Thoracic aorta (tissue), 2 donors: ENCODE data around the gene FER1L5. TPM values are rescaled to one million over a fixed set of nuclear protein-coding genes. Genes with fewer than 3 reads are reported as not detected.

ENCODE experiments used
- ATAC-seq: fragments of 150-250 bp; one replicate; pipeline ENCODE4 v1.8.0; 2017; ENCODE audit warnings: low read depth; ENCODE audit not compliant: insufficient number of reproducible peaks, low FRiP score
- DNase-seq: peaks from one replicate; pipeline ENCODE4 v3.0.0-alpha.2; 2020; ENCODE audit warnings: low spot score
- H3K27ac ChIP-seq, 2 donors: fragments of 200-600 bp; sonication (generic); 1 replicate in 1 of 2; 2 replicates in 1 of 2; pipeline ENCODE4 v1.5.1; 2016; ENCODE audit warnings: mild to moderate bottlenecking in 2 of 2, moderate library complexity in 2 of 2
- H3K27me3 ChIP-seq: fragments of 200-600 bp; sonication (generic); replicated peaks from 2 replicates; pipeline ENCODE4 v1.6.0; 2016; ENCODE audit warnings: mild to moderate bottlenecking; ENCODE audit not compliant: insufficient read depth
- H3K36me3 ChIP-seq: fragments of 200-600 bp; sonication (generic); one replicate; pipeline ENCODE4 v1.5.1; 2016
- H3K4me1 ChIP-seq, 2 donors: fragments of 200-600 bp; sonication (generic); 1 replicate in 1 of 2; 2 replicates in 1 of 2; pipeline versions ENCODE4 v1.5.1 to v1.6.0; 2016; ENCODE audit warnings: low read depth in 2 of 2, mild to moderate bottlenecking in 1 of 2; ENCODE audit not compliant: control insufficient read depth in 1 of 2
- H3K4me3 ChIP-seq: fragments of 200-600 bp; sonication (generic); 2 replicates; pipeline ENCODE4 v1.5.1; 2016; ENCODE audit warnings: mild to moderate bottlenecking
- H3K9me3 ChIP-seq: fragments of 200-600 bp; sonication (generic); 2 replicates; pipeline ENCODE4 v1.5.1; 2016
- total RNA-seq, 2 donors: library from RNA; depleted of rRNA; stranded (reverse); fragments of >200 nt; gene quantifications; one replicate each; pipeline versions ENCODE4 v1.1.0 to v1.2.3, GENCODE V29; 2016
- TF ChIP-seq, protein P1 (sequence below): fragments of 200-600 bp; sonication (generic); IDR thresholded peaks from one replicate; pipeline ENCODE4 v1.5.1; 2019; ENCODE audit warnings: antibody characterized with exemption

The FER1L5 gene
- total RNA-seq, 2 donors from 2014 or later = not detected

DNA sequence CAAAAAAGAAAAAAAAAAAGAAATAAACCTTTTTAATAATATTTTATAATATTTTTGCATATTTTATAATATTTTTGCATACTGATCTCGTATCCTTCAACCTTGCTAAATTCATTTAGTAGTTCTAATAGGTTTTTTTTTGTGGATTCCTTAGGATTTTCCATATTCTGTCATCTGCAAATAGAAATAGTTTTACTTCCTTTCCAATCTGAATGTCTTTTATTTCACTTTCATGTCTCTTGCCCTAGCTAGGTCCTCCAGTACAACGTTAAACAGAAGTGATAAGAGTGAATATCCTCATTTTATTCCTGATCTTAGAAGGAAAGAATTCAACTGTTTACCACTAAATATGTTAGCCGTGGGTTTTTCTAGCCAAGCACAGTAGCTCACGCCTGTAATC, 83.6 kb downstream of the FER1L5 start:
- H3K4me1 ChIP-seq = no peaks in the 10 kb centered on the region
- ATAC-seq = no peak
- H3K27me3 ChIP-seq = no peaks in the 10 kb centered on the region
- DNase-seq = no peak
- no peak overlapping the region for H3K27ac ChIP-seq
- H3K9me3 ChIP-seq = no peaks in the 10 kb centered on the region
- TF ChIP-seq, protein P1, sequence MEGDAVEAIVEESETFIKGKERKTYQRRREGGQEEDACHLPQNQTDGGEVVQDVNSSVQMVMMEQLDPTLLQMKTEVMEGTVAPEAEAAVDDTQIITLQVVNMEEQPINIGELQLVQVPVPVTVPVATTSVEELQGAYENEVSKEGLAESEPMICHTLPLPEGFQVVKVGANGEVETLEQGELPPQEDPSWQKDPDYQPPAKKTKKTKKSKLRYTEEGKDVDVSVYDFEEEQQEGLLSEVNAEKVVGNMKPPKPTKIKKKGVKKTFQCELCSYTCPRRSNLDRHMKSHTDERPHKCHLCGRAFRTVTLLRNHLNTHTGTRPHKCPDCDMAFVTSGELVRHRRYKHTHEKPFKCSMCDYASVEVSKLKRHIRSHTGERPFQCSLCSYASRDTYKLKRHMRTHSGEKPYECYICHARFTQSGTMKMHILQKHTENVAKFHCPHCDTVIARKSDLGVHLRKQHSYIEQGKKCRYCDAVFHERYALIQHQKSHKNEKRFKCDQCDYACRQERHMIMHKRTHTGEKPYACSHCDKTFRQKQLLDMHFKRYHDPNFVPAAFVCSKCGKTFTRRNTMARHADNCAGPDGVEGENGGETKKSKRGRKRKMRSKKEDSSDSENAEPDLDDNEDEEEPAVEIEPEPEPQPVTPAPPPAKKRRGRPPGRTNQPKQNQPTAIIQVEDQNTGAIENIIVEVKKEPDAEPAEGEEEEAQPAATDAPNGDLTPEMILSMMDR = no peak
- no peak overlapping the region for H3K4me3 ChIP-seq
- peaks cover 22% of the 10 kb centered on the region for H3K36me3 ChIP-seq

DNA sequence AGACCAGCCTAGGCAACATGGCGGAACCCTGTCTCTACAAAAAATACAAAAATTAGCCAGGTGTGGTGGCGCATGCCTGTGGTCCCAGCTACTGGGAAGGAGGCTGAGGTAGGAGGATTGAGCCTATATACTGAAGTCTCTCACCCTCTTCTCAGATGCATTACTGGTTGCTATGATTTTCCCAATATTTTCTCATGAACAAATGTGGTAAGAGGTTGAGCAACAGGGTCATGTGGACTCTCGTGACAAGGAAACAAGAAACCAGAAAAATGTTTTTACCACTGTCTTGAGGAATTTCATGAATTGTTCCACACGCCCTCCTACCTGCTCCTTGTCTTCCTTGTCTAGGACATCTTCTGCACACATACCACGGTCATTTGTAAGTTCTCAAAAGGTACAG, 84.9 kb downstream of the FER1L5 start:
- TF ChIP-seq, protein P1 = no peak
- DNase-seq (no peak), ATAC-seq (no peak)
- H3K27ac ChIP-seq = no peak overlapping the region
- no peaks in the 10 kb centered on the region for H3K9me3 ChIP-seq
- H3K4me3 ChIP-seq = no peak overlapping the region
- H3K27me3 ChIP-seq = no peaks in the 10 kb centered on the region
- peaks cover 34% of the 10 kb centered on the region for H3K36me3 ChIP-seq
- H3K4me1 ChIP-seq = no peaks in the 10 kb centered on the region

DNA sequence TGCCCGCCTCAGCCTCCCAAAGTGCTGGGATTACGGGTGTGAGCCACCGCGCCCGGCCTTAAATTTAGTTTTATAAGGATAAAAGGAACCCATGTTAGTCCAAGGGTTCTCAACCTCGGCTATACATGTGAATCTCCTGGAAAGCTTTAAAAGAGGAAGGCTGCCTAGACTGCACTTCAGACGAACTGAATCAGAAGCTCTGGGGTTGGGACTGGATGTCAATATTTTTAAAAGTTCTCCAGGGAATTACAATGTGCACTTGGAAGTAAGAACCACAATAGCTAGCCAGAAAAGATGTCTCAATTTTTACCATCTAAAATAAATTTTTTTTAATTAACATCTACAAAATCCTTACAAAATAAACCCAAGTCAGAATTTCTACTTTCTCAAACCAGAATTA, 87.2 kb downstream of the FER1L5 start:
- TF ChIP-seq, protein P1 = no peak
- DNase-seq = no peak
- Histone ChIP-seq H3K36me3 (peaks cover 50% of the 10 kb centered on the region), H3K27ac (no peak overlapping the region), H3K9me3 (no peaks in the 10 kb centered on the region), H3K27me3 (no peaks in the 10 kb centered on the region), H3K4me1 (peaks cover 0 to 5% of the 10 kb centered on the region in 2 donors), H3K4me3 (no peak overlapping the region)
- ATAC-seq = no peak

DNA sequence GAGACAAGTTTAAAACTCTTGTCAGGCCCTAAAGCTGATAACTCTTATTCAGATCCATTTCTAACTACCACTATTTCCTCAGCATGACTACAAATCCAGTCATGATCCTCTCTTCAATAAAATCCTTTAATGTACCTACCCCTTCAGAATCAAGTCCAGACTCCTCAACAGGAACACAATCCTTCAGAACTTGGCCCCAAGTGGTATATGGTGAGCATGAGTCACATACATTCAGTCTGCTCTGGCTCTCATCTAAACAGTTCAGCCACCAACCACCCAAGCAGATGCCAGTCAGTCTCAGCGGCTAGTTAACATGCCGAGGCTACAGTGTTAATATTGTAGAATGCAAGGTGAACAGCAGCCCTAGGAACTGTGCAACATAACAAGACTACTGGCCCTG, 87.6 kb downstream of the FER1L5 start:
- Histone ChIP-seq H3K4me3 (no peak overlapping the region), H3K9me3 (no peaks in the 10 kb centered on the region), H3K27ac (no peak overlapping the region), H3K4me1 (peaks cover 0 to 9% of the 10 kb centered on the region in 2 donors), H3K36me3 (peaks cover 50% of the 10 kb centered on the region), H3K27me3 (no peaks in the 10 kb centered on the region)
- TF ChIP-seq, protein P1 = no peak
- ATAC-seq (no peak), DNase-seq (no peak)

DNA sequence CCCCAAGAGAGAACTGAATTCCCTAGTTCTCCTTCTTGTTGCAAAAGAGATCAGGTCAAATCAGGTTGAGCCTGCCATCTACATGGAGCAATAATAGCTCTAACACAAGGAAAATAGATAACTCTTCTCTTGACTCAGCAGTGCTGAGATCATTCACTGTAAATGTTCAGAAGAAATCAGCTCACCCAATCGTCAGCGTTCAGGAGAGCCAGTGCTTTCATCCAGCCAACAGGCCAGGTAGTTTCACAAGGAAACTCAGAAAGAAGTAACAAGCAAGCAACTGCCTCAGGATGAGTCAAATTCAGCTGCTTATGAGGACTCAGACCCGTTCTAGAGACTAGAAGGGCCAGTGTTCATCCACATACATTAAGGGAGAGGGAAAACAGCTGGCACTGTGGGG, 91.4 kb downstream of the FER1L5 start:
- Histone ChIP-seq H3K9me3 (no peaks in the 10 kb centered on the region), H3K4me3 (no peak overlapping the region), H3K36me3 (peaks cover 31% of the 10 kb centered on the region), H3K27me3 (no peaks in the 10 kb centered on the region), H3K4me1 (peaks cover 2 to 46% of the 10 kb centered on the region in 2 donors), H3K27ac (no peak overlapping the region)
- ATAC-seq = no peak
- TF ChIP-seq, protein P1 = no peak
- no peak for DNase-seq
